Measurements from ENCODE around the gene CROCC.

- TF ChIP-seq EP300 (IDR thresholded peaks at IDR 0.05; ENCODE audit: low read length) (no peak), HNRNPLL (IDR thresholded peaks at IDR 0.05; ENCODE audit: low read depth, low read length, poor library complexity, severe bottlenecking) (no peak), EZH2 (IDR thresholded peaks at IDR 0.05; ENCODE audit: borderline replicate concordance, low read depth, low read length) (no peak), ARID1B (IDR thresholded peaks at IDR 0.05) (no peak), GTF2E2 (tag; IDR thresholded peaks at IDR 0.05) (no peak), CTCF (IDR thresholded peaks at IDR 0.05 in 2 of 3, conservative IDR thresholded peaks at IDR 0.05 in 1 of 3; ENCODE audit: insufficient read depth in 2 of 3, low read depth in 1 of 3, low read length in 3 of 3) (no peak), SMARCB1 (IDR thresholded peaks at IDR 0.05; ENCODE audit: insufficient read length, low read depth) (no peak), ATF2 (CRISPR knock-in tag; IDR thresholded peaks at IDR 0.05) (no peak), PRMT5 (CRISPR knock-in tag; IDR thresholded peaks at IDR 0.05) (no peak), ZNF41 (CRISPR knock-in tag; conservative IDR thresholded peaks at IDR 0.05) (no peak), CREM (IDR thresholded peaks at IDR 0.05; ENCODE audit: low read depth) (no peak), SMAD4 (CRISPR knock-in tag; conservative IDR thresholded peaks at IDR 0.05) (no peak), BRD4 (IDR thresholded peaks at IDR 0.05) (no peak), SRSF7 (optimal IDR thresholded peaks at IDR 0.05; ENCODE audit: low read depth, low read length) (no peak)
Measured at GRCh38 chr1:16906873-16907272, 14.9 kb upstream of the CROCC start.
